IMR-90 (cell line): Measurements from ENCODE around the gene SHLD1. TPM values are rescaled to one million over a fixed set of nuclear protein-coding genes. Genes with fewer than 3 reads are reported as not detected.
A peak's percentile ranks its signal among the peaks of the same experiment; 100 is the strongest.

Experiments
- ATAC-seq: fragments of 200-7000 bp; cut with Tn5 transposase; 2 replicates; pipeline ENCODE4 v1.9.1; 2020; ENCODE audit warnings: low read depth, mild to moderate bottlenecking, moderate library complexity
- BruUV-seq: library from RNA; stranded (reverse); fragments of 400-500 nt; replicated peaks from 2 replicates; lab custom pipeline; 2021; lab: Mats Ljungman, UMichigan
- CTCF ChIA-PET: fragments of 300-600 bp; formaldehyde crosslinking; extraction: SDS; loops from one replicate; lab custom pipeline; 2021; ENCODE audit warnings: antibody characterized with exemption; lab: Yijun Ruan, JAX
- POLR2A ChIA-PET: fragments of 300-600 bp; sonication (Branson Sonifier 250); formaldehyde crosslinking; loops from one replicate; lab custom pipeline; 2022; ENCODE audit warnings: antibody characterized with exemption; ENCODE audit not compliant: unreplicated experiment; lab: Charles Lee
- DNase-seq: peaks from one replicate; pipeline ENCODE4 v3.0.0; 2013
- H2AFZ ChIP-seq: replicated peaks from 2 replicates; pipeline ENCODE3; 2013; ENCODE audit warnings: low read length, mild to moderate bottlenecking; ENCODE audit not compliant: poor library complexity
- H2AK5ac ChIP-seq: 2 replicates; pipeline ENCODE4 v1.6.1; 2013; ENCODE audit warnings: low read depth, low read length, inconsistent platforms
- H2AK9ac ChIP-seq: replicated peaks from 2 replicates; pipeline ENCODE3; 2013; ENCODE audit warnings: mild to moderate bottlenecking, low read depth, low read length, moderate library complexity; ENCODE audit not compliant: poor library complexity
- H2BK120ac ChIP-seq: 2 replicates; pipeline ENCODE4 v1.6.1; 2013; ENCODE audit warnings: low read depth, low read length, inconsistent platforms
- H2BK15ac ChIP-seq: 3 replicates; pipeline ENCODE4 v1.6.1; 2013; ENCODE audit warnings: low read depth, low read length, inconsistent platforms
- H2BK20ac ChIP-seq: 2 replicates; pipeline ENCODE4 v1.6.1; 2013; ENCODE audit warnings: low read depth, mild to moderate bottlenecking, inconsistent platforms, low read length, moderate library complexity
- H2BK5ac ChIP-seq: 2 replicates; pipeline ENCODE4 v1.6.1; 2013; ENCODE audit warnings: mild to moderate bottlenecking, low read depth, low read length, inconsistent platforms; ENCODE audit not compliant: poor library complexity, severe bottlenecking
- H3K14ac ChIP-seq: replicated peaks from 2 replicates; pipeline ENCODE4 v1.6.1; 2013; ENCODE audit warnings: low read depth, low read length, inconsistent platforms
- H3K18ac ChIP-seq: 2 replicates; pipeline ENCODE4 v1.6.1; 2013; ENCODE audit warnings: low read depth, low read length, control low read depth
- H3K23ac ChIP-seq: 2 replicates; pipeline ENCODE4 v1.6.1; 2013; ENCODE audit warnings: low read depth, low read length, inconsistent platforms
- H3K27ac ChIP-seq: 2 replicates; pipeline ENCODE4 v1.5.1; 2013; ENCODE audit warnings: mild to moderate bottlenecking, control low read depth, low read length; ENCODE audit not compliant: insufficient read depth
- H3K27me3 ChIP-seq: 2 replicates; pipeline ENCODE4 v1.6.1; 2013; ENCODE audit warnings: low read length; ENCODE audit not compliant: control insufficient read depth, insufficient read depth
- H3K36me3 ChIP-seq: 2 replicates; pipeline ENCODE4 v1.6.1; 2013; ENCODE audit warnings: low read length, mixed read lengths; ENCODE audit not compliant: control insufficient read depth, insufficient read depth
- H3K4ac ChIP-seq: 2 replicates; pipeline ENCODE4 v1.6.1; 2013; ENCODE audit warnings: low read depth, low read length, inconsistent platforms
- H3K4me1 ChIP-seq: 2 replicates; pipeline ENCODE4 v1.6.1; 2013; ENCODE audit warnings: low read length, mixed read lengths; ENCODE audit not compliant: control insufficient read depth, insufficient read depth
- H3K4me2 ChIP-seq: 2 replicates; pipeline ENCODE4 v1.6.1; 2013; ENCODE audit warnings: low read depth, mild to moderate bottlenecking, control low read depth, low read length, moderate library complexity
- H3K4me3 ChIP-seq: 2 replicates; pipeline ENCODE4 v1.5.1; 2013; ENCODE audit warnings: low read depth, mild to moderate bottlenecking, control low read depth, low read length, moderate library complexity; ENCODE audit not compliant: insufficient read depth
- H3K56ac ChIP-seq: 2 replicates; pipeline ENCODE4 v1.6.1; 2013; ENCODE audit warnings: low read length, inconsistent platforms; ENCODE audit not compliant: insufficient read depth; ENCODE audit errors: extremely low read depth
- H3K79me1 ChIP-seq, 2 experiments: 2 replicates each; pipeline ENCODE4 v1.6.1; 2013; ENCODE audit warnings: low read length in 2 of 2, inconsistent platforms in 1 of 2, low read depth in 1 of 2
- H3K9ac ChIP-seq: 2 replicates; pipeline ENCODE4 v1.6.1; 2013; ENCODE audit warnings: low read depth, low read length, control low read depth
- H3K9me1 ChIP-seq: 2 replicates; pipeline ENCODE4 v1.6.1; 2013; ENCODE audit warnings: low read length, inconsistent platforms; ENCODE audit not compliant: insufficient read depth
- H3K9me3 ChIP-seq: 2 replicates; pipeline ENCODE4 v1.6.1; 2013; ENCODE audit warnings: low read length; ENCODE audit not compliant: control insufficient read depth, insufficient read depth
- H4K20me1 ChIP-seq: 2 replicates; pipeline ENCODE4 v1.6.1; 2013; ENCODE audit warnings: low read length, inconsistent platforms; ENCODE audit not compliant: insufficient read depth
- H4K5ac ChIP-seq: 2 replicates; pipeline ENCODE4 v1.6.1; 2013; ENCODE audit warnings: mild to moderate bottlenecking, low read depth, low read length, control low read depth
- H4K8ac ChIP-seq, 2 experiments: 2 replicates each; pipeline ENCODE4 v1.6.1; 2013; ENCODE audit warnings: low read depth in 2 of 2, low read length in 2 of 2, control low read depth in 1 of 2, inconsistent platforms in 1 of 2
- H4K91ac ChIP-seq: 2 replicates; pipeline ENCODE4 v1.6.1; 2013; ENCODE audit warnings: low read depth, low read length, inconsistent platforms; ENCODE audit not compliant: insufficient read depth
- BHLHE40 ChIP-seq: fragments of 150-350 bp; IDR thresholded peaks from 2 replicates; pipeline ENCODE4 v1.6.1; 2016; ENCODE audit warnings: mild to moderate bottlenecking, low read depth, low read length
- CEBPB ChIP-seq: IDR thresholded peaks from 2 replicates; pipeline ENCODE4 v1.6.1; 2012; ENCODE audit warnings: low read depth, low read length, improper control_type of control experiment
- CHD1 ChIP-seq: IDR thresholded peaks from 2 replicates; pipeline ENCODE4 v1.6.1; 2012; ENCODE audit warnings: low read depth, low read length, improper control_type of control experiment
- FOS ChIP-seq: fragments of 150-350 bp; IDR thresholded peaks from 2 replicates; pipeline ENCODE4 v1.6.1; 2016; ENCODE audit warnings: low read depth, low read length
- MAFK ChIP-seq: IDR thresholded peaks from 2 replicates; pipeline ENCODE4 v1.6.1; 2012; ENCODE audit warnings: low read depth, low read length, improper control_type of control experiment
- MAZ ChIP-seq: IDR thresholded peaks from 2 replicates; pipeline ENCODE4 v1.6.1; 2012; ENCODE audit warnings: low read depth, mild to moderate bottlenecking, low read length, improper control_type of control experiment, moderate library complexity, borderline replicate concordance
- MXI1 ChIP-seq: IDR thresholded peaks from 2 replicates; pipeline ENCODE4 v1.6.1; 2012; ENCODE audit warnings: low read depth, mild to moderate bottlenecking, low read length, moderate library complexity, borderline replicate concordance
- NFE2L2 ChIP-seq: fragments of 150-350 bp; IDR thresholded peaks from 2 replicates; pipeline ENCODE4 v1.6.1; 2016; ENCODE audit warnings: low read depth, mild to moderate bottlenecking, low read length
- POLR2A ChIP-seq: IDR thresholded peaks from 2 replicates; pipeline ENCODE4 v1.6.1; 2012; ENCODE audit warnings: mild to moderate bottlenecking, low read depth, low read length
- RAD21 ChIP-seq: IDR thresholded peaks from 2 replicates; pipeline ENCODE4 v1.6.1; 2012; ENCODE audit warnings: low read length, improper control_type of control experiment
- RCOR1 ChIP-seq: IDR thresholded peaks from 2 replicates; pipeline ENCODE4 v1.6.1; 2012; ENCODE audit warnings: mild to moderate bottlenecking, low read length, improper control_type of control experiment; ENCODE audit not compliant: insufficient replicate concordance
- RFX5 ChIP-seq: IDR thresholded peaks from 2 replicates; pipeline ENCODE4 v1.8.0; 2012; ENCODE audit warnings: low read depth, mild to moderate bottlenecking, low read length, moderate library complexity
- SMC3 ChIP-seq: fragments of 150-350 bp; IDR thresholded peaks from 2 replicates; pipeline ENCODE4 v1.6.1; 2016; ENCODE audit warnings: low read depth, mild to moderate bottlenecking, antibody characterized with exemption, low read length, moderate library complexity
- dilution Hi-C: fragments of 300-500 bp; cut with HindIII; formaldehyde crosslinking; loops from one replicate; pipeline ENCODE4 v1.14.3; 2018; ENCODE audit warnings: low sequenced_read_pairs; ENCODE audit not compliant: unreplicated experiment
- in situ Hi-C: fragments of 300-500 bp; cut with MboI; formaldehyde crosslinking; loops from 3 replicates; pipeline ENCODE4 v1.14.3; 2019; ENCODE audit warnings: low sequenced_read_pairs, inconsistent platforms, mixed read lengths
- intact Hi-C: fragments of 100-400 bp; cut with micrococcal nuclease; formaldehyde crosslinking; loops from 2 replicates; pipeline ENCODE4 v1.10.0; 2022
- polyA plus RNA-seq, 3 experiments: library from polyadenylated mRNA; depleted of rRNA; stranded (reverse); fragments of >200 nt; gene quantifications; 2 replicates each; pipeline ENCODE4 v1.2.3, GENCODE V29; 2012; ENCODE audit warnings: low replicate concordance in 1 of 3
- total RNA-seq: library from RNA; depleted of rRNA; stranded (reverse); fragments of >200 nt; gene quantifications from 2 replicates; pipeline ENCODE4 v1.2.3, GENCODE V29; 2012
- TF ChIP-seq, protein P1 (sequence below): fragments of 150-350 bp; IDR thresholded peaks from 2 replicates; pipeline ENCODE4 v1.6.1; 2017; ENCODE audit warnings: mild to moderate bottlenecking, antibody characterized with exemption, low read length, low read depth
- TF ChIP-seq, protein P2 (sequence below): fragments of 150-350 bp; IDR thresholded peaks from 2 replicates; pipeline ENCODE4 v1.6.1; 2016; ENCODE audit warnings: low read depth, mild to moderate bottlenecking, low read length, moderate library complexity, borderline replicate concordance
- TF ChIP-seq, protein P3 (sequence below): conservative IDR thresholded peaks from 2 replicates; pipeline ENCODE4 v1.5.1; 2012; ENCODE audit warnings: mild to moderate bottlenecking, low read depth, low read length, improper control_type of control experiment

Gene SHLD1
- total and polyA plus RNA-seq, 2 of the 4 experiments (the other 2 are of a cell fraction): 2.6 to 3.0 TPM

DNA sequence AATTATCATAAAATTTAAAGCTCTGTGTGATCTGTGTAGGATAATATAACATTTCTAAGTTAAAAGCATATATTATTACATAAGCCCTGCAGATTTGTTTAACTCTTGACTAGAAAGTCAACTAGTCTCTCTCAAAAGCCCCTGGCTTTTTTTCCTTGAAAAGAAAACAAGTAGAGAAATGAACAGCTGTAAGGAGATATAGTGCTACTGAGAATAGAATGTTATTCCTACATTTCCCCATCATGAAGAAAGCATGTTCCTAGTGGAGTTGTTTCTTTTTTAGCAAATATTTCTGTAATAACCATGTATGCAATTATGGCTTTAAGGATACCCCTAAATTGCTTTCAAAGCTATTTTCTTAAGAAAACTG is 37.6 kb downstream of the SHLD1 start:
- Histone ChIP-seq H3K9ac (no peak overlapping the region), H2BK15ac (no peak overlapping the region), H2BK120ac (no peak overlapping the region), H4K5ac (no peak overlapping the region), H4K20me1 (no peaks in the 10 kb centered on the region), H3K36me3 (0 out of 2 replicates have a peak, but pooled peaks cover 1% of the 10 kb centered on the region), H3K79me1 (no peaks in the 10 kb centered on the region; a peak in 1 of 4 replicates), H3K4ac (no peak overlapping the region), H2AK5ac (no peak overlapping the region), H2BK20ac (no peak overlapping the region), H3K27me3 (no peaks in the 10 kb centered on the region), H2AFZ (no peak overlapping the region), H3K27ac (no peak overlapping the region), H3K4me2 (no peak overlapping the region), H3K9me1 (no peaks in the 10 kb centered on the region), H4K91ac (no peak overlapping the region), H3K14ac (no peak overlapping the region), H2AK9ac (no peak overlapping the region), H3K4me3 (no peak overlapping the region), H4K8ac (no peak overlapping the region), H3K23ac (no peak overlapping the region), H3K9me3 (no peaks in the 10 kb centered on the region), H3K4me1 (peaks cover 9% of the 10 kb centered on the region), H2BK5ac (no peak overlapping the region), H3K18ac (no peak overlapping the region), H3K56ac (no peak overlapping the region)
- no peak for DNase-seq
- dilution Hi-C loops (loop anchor here (25.0 kb wide), 1 partner anchor 200 kb away; no protein-coding TSS in a partner anchor), intact Hi-C loops (loop anchor here (1.0 to 5.0 kb wide), 6 partner anchors 135 to 287 kb away; no protein-coding TSS in a partner anchor), in situ Hi-C loops (no loop called here)
- CTCF ChIA-PET: interaction anchor here (0.6 to 2.7 kb wide), 20 partner anchors 8 to 582 kb away, joined by 3 to 18 read pairs (median 3); no protein-coding TSS in a partner anchor
- 0 out of 2 replicates have a peak, but pooled peaks have one; percentile 25 for ATAC-seq
- POLR2A ChIA-PET: interaction anchor here (0.5 kb wide), 1 partner anchor 41 kb away, joined by 5 read pairs; no protein-coding TSS in a partner anchor
- no peak for TF ChIP-seq MXI1
- no peak for TF ChIP-seq CHD1
- TF ChIP-seq, protein P1, sequence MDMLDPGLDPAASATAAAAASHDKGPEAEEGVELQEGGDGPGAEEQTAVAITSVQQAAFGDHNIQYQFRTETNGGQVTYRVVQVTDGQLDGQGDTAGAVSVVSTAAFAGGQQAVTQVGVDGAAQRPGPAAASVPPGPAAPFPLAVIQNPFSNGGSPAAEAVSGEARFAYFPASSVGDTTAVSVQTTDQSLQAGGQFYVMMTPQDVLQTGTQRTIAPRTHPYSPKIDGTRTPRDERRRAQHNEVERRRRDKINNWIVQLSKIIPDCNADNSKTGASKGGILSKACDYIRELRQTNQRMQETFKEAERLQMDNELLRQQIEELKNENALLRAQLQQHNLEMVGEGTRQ: no peak
- no peak for TF ChIP-seq RFX5
- no peak for TF ChIP-seq FOS
- no peak for TF ChIP-seq MAFK
- no peak for TF ChIP-seq SMC3
- TF ChIP-seq, protein P2, sequence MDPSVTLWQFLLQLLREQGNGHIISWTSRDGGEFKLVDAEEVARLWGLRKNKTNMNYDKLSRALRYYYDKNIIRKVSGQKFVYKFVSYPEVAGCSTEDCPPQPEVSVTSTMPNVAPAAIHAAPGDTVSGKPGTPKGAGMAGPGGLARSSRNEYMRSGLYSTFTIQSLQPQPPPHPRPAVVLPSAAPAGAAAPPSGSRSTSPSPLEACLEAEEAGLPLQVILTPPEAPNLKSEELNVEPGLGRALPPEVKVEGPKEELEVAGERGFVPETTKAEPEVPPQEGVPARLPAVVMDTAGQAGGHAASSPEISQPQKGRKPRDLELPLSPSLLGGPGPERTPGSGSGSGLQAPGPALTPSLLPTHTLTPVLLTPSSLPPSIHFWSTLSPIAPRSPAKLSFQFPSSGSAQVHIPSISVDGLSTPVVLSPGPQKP: no peak
- no peak for TF ChIP-seq CEBPB
- TF ChIP-seq MAZ: no peak
- TF ChIP-seq POLR2A: no peak
- TF ChIP-seq, protein P3, sequence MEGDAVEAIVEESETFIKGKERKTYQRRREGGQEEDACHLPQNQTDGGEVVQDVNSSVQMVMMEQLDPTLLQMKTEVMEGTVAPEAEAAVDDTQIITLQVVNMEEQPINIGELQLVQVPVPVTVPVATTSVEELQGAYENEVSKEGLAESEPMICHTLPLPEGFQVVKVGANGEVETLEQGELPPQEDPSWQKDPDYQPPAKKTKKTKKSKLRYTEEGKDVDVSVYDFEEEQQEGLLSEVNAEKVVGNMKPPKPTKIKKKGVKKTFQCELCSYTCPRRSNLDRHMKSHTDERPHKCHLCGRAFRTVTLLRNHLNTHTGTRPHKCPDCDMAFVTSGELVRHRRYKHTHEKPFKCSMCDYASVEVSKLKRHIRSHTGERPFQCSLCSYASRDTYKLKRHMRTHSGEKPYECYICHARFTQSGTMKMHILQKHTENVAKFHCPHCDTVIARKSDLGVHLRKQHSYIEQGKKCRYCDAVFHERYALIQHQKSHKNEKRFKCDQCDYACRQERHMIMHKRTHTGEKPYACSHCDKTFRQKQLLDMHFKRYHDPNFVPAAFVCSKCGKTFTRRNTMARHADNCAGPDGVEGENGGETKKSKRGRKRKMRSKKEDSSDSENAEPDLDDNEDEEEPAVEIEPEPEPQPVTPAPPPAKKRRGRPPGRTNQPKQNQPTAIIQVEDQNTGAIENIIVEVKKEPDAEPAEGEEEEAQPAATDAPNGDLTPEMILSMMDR: no peak
- no peak for TF ChIP-seq RAD21
- TF ChIP-seq NFE2L2: no peak
- no peak for TF ChIP-seq BHLHE40
- no peak for TF ChIP-seq RCOR1
- no TSS peak for BruUV-seq
